IMR-90 (cell line): ENCODE measurements around the gene PCBD1.

Source experiments
- MAFK ChIP-seq: IDR thresholded peaks from 2 replicates; pipeline ENCODE4 v1.6.1; 2012; ENCODE audit warnings: low read depth, low read length, improper control_type of control experiment
- NFE2L2 ChIP-seq: fragments of 150-350 bp; IDR thresholded peaks from 2 replicates; pipeline ENCODE4 v1.6.1; 2016; ENCODE audit warnings: low read depth, mild to moderate bottlenecking, low read length
- POLR2A ChIP-seq: IDR thresholded peaks from 2 replicates; pipeline ENCODE4 v1.6.1; 2012; ENCODE audit warnings: mild to moderate bottlenecking, low read depth, low read length
- RAD21 ChIP-seq: IDR thresholded peaks from 2 replicates; pipeline ENCODE4 v1.6.1; 2012; ENCODE audit warnings: low read length, improper control_type of control experiment
- SMC3 ChIP-seq: fragments of 150-350 bp; IDR thresholded peaks from 2 replicates; pipeline ENCODE4 v1.6.1; 2016; ENCODE audit warnings: low read depth, mild to moderate bottlenecking, antibody characterized with exemption, low read length, moderate library complexity
- TF ChIP-seq, protein P1 (sequence below): conservative IDR thresholded peaks from 2 replicates; pipeline ENCODE4 v1.5.1; 2012; ENCODE audit warnings: mild to moderate bottlenecking, low read depth, low read length, improper control_type of control experiment

DNA sequence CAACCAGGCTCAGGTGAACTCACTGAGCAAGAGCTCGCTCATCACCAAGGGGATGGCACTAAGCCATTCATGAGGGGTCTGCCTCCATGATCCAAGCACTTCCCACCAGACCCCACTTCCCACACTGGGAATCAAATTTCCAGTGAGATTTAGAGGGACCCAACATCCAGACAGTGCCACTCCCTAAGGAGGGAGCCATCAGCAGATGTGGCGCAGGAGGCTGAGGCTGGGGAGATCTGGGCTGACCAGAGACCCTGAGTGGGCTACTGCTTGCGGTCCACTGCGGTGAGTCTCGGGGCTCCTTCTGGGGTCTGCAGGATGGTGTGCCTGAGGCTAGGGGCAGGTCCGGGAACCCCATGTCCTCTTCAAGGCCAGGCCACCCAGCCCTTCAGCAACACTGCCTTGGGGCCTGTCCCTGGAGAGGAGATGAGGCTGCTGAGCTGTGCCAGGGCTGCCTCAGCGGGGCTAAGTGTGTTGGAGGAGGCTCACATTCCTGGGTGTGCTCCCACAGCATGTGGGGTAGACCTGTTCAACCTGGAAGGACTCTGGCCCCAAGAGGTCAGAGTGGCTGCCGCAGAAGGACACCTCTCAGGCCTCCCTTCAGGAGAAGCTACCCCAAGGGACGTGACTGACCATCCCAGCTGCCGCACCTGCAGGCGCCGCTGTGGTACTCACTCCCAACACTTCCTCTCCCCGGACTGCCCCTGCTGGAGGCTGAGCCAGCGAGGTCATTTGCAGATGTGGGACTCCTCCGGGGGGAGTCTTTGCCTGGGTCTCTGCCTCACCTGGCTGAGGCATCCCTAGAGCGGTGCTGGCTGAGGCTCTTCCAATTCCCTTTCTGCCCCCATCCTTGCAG, 22.3 kb upstream of the PCBD1 start:
- TF ChIP-seq, protein P1, sequence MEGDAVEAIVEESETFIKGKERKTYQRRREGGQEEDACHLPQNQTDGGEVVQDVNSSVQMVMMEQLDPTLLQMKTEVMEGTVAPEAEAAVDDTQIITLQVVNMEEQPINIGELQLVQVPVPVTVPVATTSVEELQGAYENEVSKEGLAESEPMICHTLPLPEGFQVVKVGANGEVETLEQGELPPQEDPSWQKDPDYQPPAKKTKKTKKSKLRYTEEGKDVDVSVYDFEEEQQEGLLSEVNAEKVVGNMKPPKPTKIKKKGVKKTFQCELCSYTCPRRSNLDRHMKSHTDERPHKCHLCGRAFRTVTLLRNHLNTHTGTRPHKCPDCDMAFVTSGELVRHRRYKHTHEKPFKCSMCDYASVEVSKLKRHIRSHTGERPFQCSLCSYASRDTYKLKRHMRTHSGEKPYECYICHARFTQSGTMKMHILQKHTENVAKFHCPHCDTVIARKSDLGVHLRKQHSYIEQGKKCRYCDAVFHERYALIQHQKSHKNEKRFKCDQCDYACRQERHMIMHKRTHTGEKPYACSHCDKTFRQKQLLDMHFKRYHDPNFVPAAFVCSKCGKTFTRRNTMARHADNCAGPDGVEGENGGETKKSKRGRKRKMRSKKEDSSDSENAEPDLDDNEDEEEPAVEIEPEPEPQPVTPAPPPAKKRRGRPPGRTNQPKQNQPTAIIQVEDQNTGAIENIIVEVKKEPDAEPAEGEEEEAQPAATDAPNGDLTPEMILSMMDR = no peak
- TF ChIP-seq POLR2A (no peak), SMC3 (no peak), RAD21 (no peak), NFE2L2 (no peak), MAFK (no peak)
